Type B pancreatic cell (in vitro differentiated cells): ENCODE data around the gene PIK3R3. TPM values are rescaled to one million over a fixed set of nuclear protein-coding genes. Genes with fewer than 3 reads are reported as not detected.

ENCODE experiments used
- DNase-seq: peaks from one replicate; pipeline ENCODE4 v3.0.0; 2021; ENCODE audit warnings: mixed read lengths; ENCODE audit not compliant: unreplicated experiment; ENCODE audit errors: extremely low spot score
- H3K27ac Mint-ChIP-seq: 2 replicates; pipeline ENCODE4 v1.8.0; 2021; ENCODE audit warnings: mild to moderate bottlenecking, mixed read lengths
- H3K27me3 Mint-ChIP-seq: 2 replicates; pipeline ENCODE4 v1.8.0; 2021; ENCODE audit warnings: mixed read lengths
- H3K36me3 Mint-ChIP-seq: 2 replicates; pipeline ENCODE4 v1.8.0; 2021; ENCODE audit warnings: mixed read lengths
- H3K4me1 Mint-ChIP-seq: one replicate; pipeline ENCODE4 v1.8.0; 2021; ENCODE audit warnings: mixed read lengths; ENCODE audit not compliant: unreplicated experiment
- H3K4me3 Mint-ChIP-seq: 2 replicates; pipeline ENCODE4 v1.8.0; 2021; ENCODE audit warnings: mild to moderate bottlenecking, mixed read lengths
- H3K9me3 Mint-ChIP-seq: 2 replicates; pipeline ENCODE4 v1.8.0; 2021; ENCODE audit warnings: mixed read lengths
- CTCF ChIP-seq: fragments of 200-600 bp; sonication (generic); conservative IDR thresholded peaks from 2 replicates; pipeline ENCODE4 v1.5.0; 2021; ENCODE audit warnings: antibody characterized with exemption, mild to moderate bottlenecking
- total RNA-seq: library from RNA; stranded (reverse); gene quantifications from 2 replicates; pipeline ENCODE4 v1.2.1, GENCODE V29; 2021; ENCODE audit warnings: low replicate concordance

PIK3R3 gene
- total RNA-seq, 1 donor from 2014 or later, result 47.5 TPM

- DNase-seq, result no peak
- peaks cover 20% of the 10 kb centered on the region for H3K36me3 Mint-ChIP-seq
- no peak for TF ChIP-seq CTCF
- no peak overlapping the region for H3K27ac Mint-ChIP-seq
- peaks cover 5% of the 10 kb centered on the region for H3K9me3 Mint-ChIP-seq
- no peak overlapping the region for H3K4me3 Mint-ChIP-seq
- no peaks in the 10 kb centered on the region for H3K27me3 Mint-ChIP-seq
- peaks cover 14% of the 10 kb centered on the region for H3K4me1 Mint-ChIP-seq
These were observed 51.2 kb downstream of the PIK3R3 start for GRCh38 chr1:46081206-46081605.

- H3K27me3 Mint-ChIP-seq, result no peaks in the 10 kb centered on the region
- no peak for DNase-seq
- H3K27ac Mint-ChIP-seq, result no peak overlapping the region
- peaks cover 14% of the 10 kb centered on the region for H3K4me1 Mint-ChIP-seq
- no peak overlapping the region for H3K4me3 Mint-ChIP-seq
- H3K36me3 Mint-ChIP-seq, result peaks cover 19% of the 10 kb centered on the region
- no peak for TF ChIP-seq CTCF
- peaks cover 5% of the 10 kb centered on the region for H3K9me3 Mint-ChIP-seq
These were observed 52.2 kb downstream of the PIK3R3 start for GRCh38 chr1:46080257-46080656.

GRCh38 chr1:46077644-46078043, 54.8 kb downstream of the PIK3R3 start:
- H3K9me3 Mint-ChIP-seq, result no peaks in the 10 kb centered on the region
- H3K27ac Mint-ChIP-seq, result no peak overlapping the region
- no peak for TF ChIP-seq CTCF
- H3K27me3 Mint-ChIP-seq, result no peaks in the 10 kb centered on the region
- peaks cover 14% of the 10 kb centered on the region for H3K4me1 Mint-ChIP-seq
- H3K4me3 Mint-ChIP-seq, result no peak overlapping the region
- no peak for DNase-seq
- peaks cover 22% of the 10 kb centered on the region for H3K36me3 Mint-ChIP-seq

- peaks cover 5% of the 10 kb centered on the region for H3K9me3 Mint-ChIP-seq
- no peak overlapping the region for H3K27ac Mint-ChIP-seq
- peaks cover 16% of the 10 kb centered on the region for H3K4me1 Mint-ChIP-seq
- no peak overlapping the region for H3K4me3 Mint-ChIP-seq
- no peak for DNase-seq
- H3K36me3 Mint-ChIP-seq, result peaks cover 28% of the 10 kb centered on the region
- H3K27me3 Mint-ChIP-seq, result no peaks in the 10 kb centered on the region
- TF ChIP-seq CTCF, result no peak
These were observed 56.1 kb downstream of the PIK3R3 start for GRCh38 chr1:46076343-46076742.

GRCh38 chr1:46072975-46073374, 59.5 kb downstream of the PIK3R3 start:
- DNase-seq, result no peak
- peaks cover 5% of the 10 kb centered on the region for H3K9me3 Mint-ChIP-seq
- peaks cover 12% of the 10 kb centered on the region for H3K4me1 Mint-ChIP-seq
- H3K27me3 Mint-ChIP-seq, result no peaks in the 10 kb centered on the region
- peaks cover 28% of the 10 kb centered on the region for H3K36me3 Mint-ChIP-seq
- no peak overlapping the region for H3K4me3 Mint-ChIP-seq
- TF ChIP-seq CTCF, result no peak
- no peak overlapping the region for H3K27ac Mint-ChIP-seq
